MCF 10A (cell line): Measurements from ENCODE around the gene CREBL2. TPM values are rescaled to one million over a fixed set of nuclear protein-coding genes. Genes with fewer than 3 reads are reported as not detected.

ENCODE experiments used
- BruUV-seq: library from RNA; stranded (reverse); fragments of 400-500 nt; replicated peaks from 2 replicates; lab custom pipeline; 2021; lab: Mats Ljungman, UMichigan
- CTCF ChIA-PET: fragments of 300-600 bp; sonication (Branson Sonifier 250); formaldehyde crosslinking; extraction: SDS; loops from one replicate; lab custom pipeline; 2021; ENCODE audit warnings: antibody characterized with exemption, inconsistent platforms; lab: Yijun Ruan, JAX
- POLR2A ChIA-PET: fragments of 300-600, 350-650 bp; sonication (Branson Sonifier 250); formaldehyde crosslinking; extraction: SDS; loops from one replicate; lab custom pipeline; 2020; ENCODE audit warnings: antibody characterized with exemption, inconsistent platforms; lab: Yijun Ruan, JAX
- DNase-seq: peaks from one replicate; pipeline ENCODE4 v3.0.0-alpha.2; 2018; ENCODE audit not compliant: unreplicated experiment
- H3K27ac Mint-ChIP-seq: one replicate; pipeline ENCODE4 v1.8.0; 2022; ENCODE audit warnings: mild to moderate bottlenecking, low read depth, mixed read lengths; ENCODE audit not compliant: unreplicated experiment
- H3K27me3 Mint-ChIP-seq: one replicate; pipeline ENCODE4 v1.8.0; 2022; ENCODE audit warnings: mixed read lengths; ENCODE audit not compliant: insufficient read depth, unreplicated experiment
- H3K36me3 Mint-ChIP-seq: one replicate; pipeline ENCODE4 v1.8.0; 2022; ENCODE audit warnings: mild to moderate bottlenecking, moderate library complexity, mixed read lengths; ENCODE audit not compliant: insufficient read depth, unreplicated experiment
- H3K4me1 Mint-ChIP-seq: one replicate; pipeline ENCODE4 v1.8.0; 2022; ENCODE audit warnings: mixed read lengths; ENCODE audit not compliant: insufficient read depth, unreplicated experiment
- H3K4me3 Mint-ChIP-seq: one replicate; pipeline ENCODE4 v1.8.0; 2022; ENCODE audit warnings: mild to moderate bottlenecking, moderate library complexity, mixed read lengths; ENCODE audit not compliant: unreplicated experiment
- H3K9me3 Mint-ChIP-seq: one replicate; pipeline ENCODE4 v1.8.0; 2022; ENCODE audit warnings: mixed read lengths; ENCODE audit not compliant: unreplicated experiment
- CTCF ChIP-seq: fragments of 200-600 bp; IDR thresholded peaks from one replicate; pipeline ENCODE4 v1.8.0; 2022; ENCODE audit warnings: antibody characterized with exemption, mild to moderate bottlenecking; ENCODE audit not compliant: unreplicated experiment
- intact Hi-C: fragments of 100-400 bp; cut with micrococcal nuclease; formaldehyde crosslinking; loops from 2 replicates; pipeline ENCODE4 v1.14.1; 2022
- total RNA-seq: library from RNA; stranded (reverse); gene quantifications from 2 replicates; pipeline ENCODE4 v1.2.3, GENCODE V29; 2022

CREBL2 gene
- total RNA-seq, 1 experiment from 2014 or later = 17.4 TPM

GRCh38 chr12:12654691-12655460, 43.2 kb downstream of the CREBL2 start:
- H3K36me3 Mint-ChIP-seq = no peaks in the 10 kb centered on the region
- H3K9me3 Mint-ChIP-seq = no peaks in the 10 kb centered on the region
- peaks cover 12% of the 10 kb centered on the region for H3K4me1 Mint-ChIP-seq
- no peaks in the 10 kb centered on the region for H3K27me3 Mint-ChIP-seq
- no peak for TF ChIP-seq CTCF
- H3K27ac Mint-ChIP-seq = no peak overlapping the region
- no TSS peak for BruUV-seq
- CTCF ChIA-PET = interaction anchor here (0.6 to 2.4 kb wide), 26 partner anchors 9 to 942 kb away, joined by 3 to 43 read pairs (median 4); partner anchors contain the start of gene GPR19
- no peak for DNase-seq
- intact Hi-C loops = no loop called here
- H3K4me3 Mint-ChIP-seq = no peak overlapping the region
- POLR2A ChIA-PET = interaction anchor here (0.8 to 1.5 kb wide), 5 partner anchors 7 to 155 kb away, joined by 3 to 9 read pairs (median 3); partner anchors contain the start of gene DUSP16

GRCh38 chr12:12660201-12660600, 48.5 kb downstream of the CREBL2 start:
- CTCF ChIA-PET = interaction anchor here (1.4 to 2.0 kb wide), 4 partner anchors 12 to 44 kb away, joined by 3 to 11 read pairs (median 5); no protein-coding TSS in a partner anchor
- Mint-ChIP-seq H3K4me3 (no peak overlapping the region), H3K27me3 (no peaks in the 10 kb centered on the region), H3K27ac (peak overlapping the region; percentile 51), H3K36me3 (no peaks in the 10 kb centered on the region), H3K9me3 (no peaks in the 10 kb centered on the region), H3K4me1 (peaks cover 32% of the 10 kb centered on the region)
- intact Hi-C loops = no loop called here
- POLR2A ChIA-PET = interaction anchor here (1.8 kb wide), 1 partner anchor 39 kb away, joined by 6 read pairs; no protein-coding TSS in a partner anchor
- no peak for TF ChIP-seq CTCF
- no peak for DNase-seq
- BruUV-seq = no TSS peak

GRCh38 chr12:12661086-12661856, 49.6 kb downstream of the CREBL2 start:
- Mint-ChIP-seq H3K27me3 (no peaks in the 10 kb centered on the region), H3K4me1 (peaks cover 23% of the 10 kb centered on the region)
- intact Hi-C loops = no loop called here

More at GRCh38 chr12:12661086-12661856, 49.6 kb downstream of the CREBL2 start:
- Mint-ChIP-seq H3K9me3 (no peaks in the 10 kb centered on the region), H3K27ac (peak overlapping the region; percentile 51), H3K4me3 (peak overlapping the region; percentile 46), H3K36me3 (no peaks in the 10 kb centered on the region)
- ChIA-PET CTCF (interaction anchor here (0.5 to 1.5 kb wide), 7 partner anchors 12 to 1603 kb away, joined by 3 to 6 read pairs (median 4); no protein-coding TSS in a partner anchor), POLR2A (interaction anchor here (0.7 to 1.8 kb wide), 8 partner anchors 38 to 303 kb away, joined by 3 to 8 read pairs (median 4); partner anchors contain the start of gene BORCS5)
- BruUV-seq = no TSS peak
- DNase-seq = peak; percentile 81
- no peak for TF ChIP-seq CTCF
